ENCODE data around the gene C8A. TPM values are rescaled to one million over a fixed set of nuclear protein-coding genes. Genes with fewer than 3 reads are reported as not detected.

C8A gene
- total and polyA plus RNA-seq, 2 of the 13 experiments (the other 11 are each of a cell fraction or from before 2014, with no cell fraction given): 10.5 to 15.0 TPM

- TF ChIP-seq ZNF232 (CRISPR knock-in tag; IDR thresholded peaks at IDR 0.05; ENCODE audit: borderline replicate concordance): peak; percentile 84; the same call in 1 of the 2 replicates
- TF ChIP-seq EED (CRISPR knock-in tag; IDR thresholded peaks at IDR 0.05): no peak
- TF ChIP-seq PLRG1 (conservative IDR thresholded peaks at IDR 0.05): no peak
- peak; percentile 97 to 98 for TF ChIP-seq NR2F1 (CRISPR knock-in tag; IDR thresholded peaks at IDR 0.05)
- TF ChIP-seq HNF1A (IDR thresholded peaks at IDR 0.05; ENCODE audit: low read depth): peak; percentile 89
- peak; percentile 99 for TF ChIP-seq HNF1A (CRISPR knock-in tag; IDR thresholded peaks at IDR 0.05; ENCODE audit: borderline replicate concordance)
- no peak for TF ChIP-seq MZF1 (CRISPR knock-in tag; IDR thresholded peaks at IDR 0.05; ENCODE audit: borderline replicate concordance)
- 0 out of 2 replicates have a peak, but pooled peaks have one; percentile 49 for TF ChIP-seq KAT7 (CRISPR knock-in tag; IDR thresholded peaks at IDR 0.05; ENCODE audit: borderline replicate concordance)
- TF ChIP-seq ZNF503 (CRISPR knock-in tag; IDR thresholded peaks at IDR 0.05): peak; percentile 91
- peak; percentile 70; the same call in 1 of the 2 replicates for TF ChIP-seq ZNF619 (CRISPR knock-in tag; IDR thresholded peaks at IDR 0.05)
- peak; percentile 94 for TF ChIP-seq ZSCAN21 (CRISPR knock-in tag; IDR thresholded peaks at IDR 0.05; ENCODE audit: borderline replicate concordance)
- no peak for TF ChIP-seq ZNF230 (CRISPR knock-in tag; IDR thresholded peaks at IDR 0.05)
- TF ChIP-seq ZNF562 (CRISPR knock-in tag; IDR thresholded peaks at IDR 0.05; ENCODE audit: borderline replicate concordance): no peak
- TF ChIP-seq MXD1 (CRISPR knock-in tag; IDR thresholded peaks at IDR 0.05): no peak
- TF ChIP-seq ZBTB4 (CRISPR knock-in tag; IDR thresholded peaks at IDR 0.05; ENCODE audit: borderline replicate concordance): peak; percentile 96; the same call in 1 of the 2 replicates
- peak; percentile 73; the same call in 1 of the 2 replicates for TF ChIP-seq ZNF343 (CRISPR knock-in tag; IDR thresholded peaks at IDR 0.05)
- no peak for TF ChIP-seq ZNF672 (CRISPR knock-in tag; IDR thresholded peaks at IDR 0.05)
- no peak for TF ChIP-seq CHCHD3 (CRISPR knock-in tag; IDR thresholded peaks at IDR 0.05)
Observed at GRCh38 chr1:56910441-56910985, 55.9 kb downstream of the C8A start (continued).

Measured in HepG2 (cell line).